ENCODE results near the gene ATXN7L2.

The ATXN7L2 gene

DNA sequence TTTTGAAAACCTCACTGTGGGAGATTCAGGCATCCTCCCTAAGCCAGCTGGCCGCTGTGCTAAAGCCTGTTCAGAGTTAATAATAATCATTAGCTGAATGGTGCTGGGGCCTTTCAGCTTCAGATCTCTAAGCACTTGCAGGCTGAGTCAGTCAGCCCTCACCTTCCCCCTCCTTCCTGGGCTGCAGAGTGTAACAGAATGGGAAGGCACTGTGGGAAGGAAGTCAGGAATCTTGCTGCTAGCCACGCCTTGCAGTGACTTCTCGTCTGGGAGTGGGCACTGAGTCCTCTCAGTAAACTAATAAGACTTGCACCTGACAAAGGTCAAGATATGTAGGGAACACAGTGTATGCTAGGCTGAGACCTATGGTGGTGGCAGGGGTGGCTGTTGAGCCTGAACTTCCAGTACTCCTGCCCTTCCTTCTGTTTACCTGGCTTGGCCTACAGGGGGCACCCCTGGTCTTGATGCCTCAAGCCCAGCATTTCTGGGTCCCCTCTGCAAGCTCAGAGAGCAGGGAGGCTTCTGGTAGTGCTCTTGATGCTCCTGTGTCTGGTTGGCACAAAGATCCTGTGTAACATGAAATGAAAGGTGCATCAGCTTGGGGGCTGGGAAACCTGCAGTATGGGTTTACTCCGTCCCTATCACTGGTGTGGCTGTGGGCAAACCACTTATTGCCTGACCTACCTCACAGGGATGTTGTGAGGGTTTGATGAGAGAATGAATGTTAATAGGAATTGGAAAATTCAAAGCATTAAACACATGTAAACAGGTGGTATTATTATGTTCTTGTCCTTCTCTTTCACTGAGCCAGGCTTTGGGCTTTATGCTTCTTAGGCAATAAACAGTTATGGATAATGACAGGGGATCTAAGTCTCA lies 16.2 kb downstream of the ATXN7L2 start:
- peak; percentile 58 for DNase-seq

GRCh38 chr1:109500941-109501381 lies 17.3 kb downstream of the ATXN7L2 start:
- DNase-seq, result no peak

- DNase-seq, result no peak
These were observed 18.1 kb downstream of the ATXN7L2 start for GRCh38 chr1:109501644-109502363.

DNA sequence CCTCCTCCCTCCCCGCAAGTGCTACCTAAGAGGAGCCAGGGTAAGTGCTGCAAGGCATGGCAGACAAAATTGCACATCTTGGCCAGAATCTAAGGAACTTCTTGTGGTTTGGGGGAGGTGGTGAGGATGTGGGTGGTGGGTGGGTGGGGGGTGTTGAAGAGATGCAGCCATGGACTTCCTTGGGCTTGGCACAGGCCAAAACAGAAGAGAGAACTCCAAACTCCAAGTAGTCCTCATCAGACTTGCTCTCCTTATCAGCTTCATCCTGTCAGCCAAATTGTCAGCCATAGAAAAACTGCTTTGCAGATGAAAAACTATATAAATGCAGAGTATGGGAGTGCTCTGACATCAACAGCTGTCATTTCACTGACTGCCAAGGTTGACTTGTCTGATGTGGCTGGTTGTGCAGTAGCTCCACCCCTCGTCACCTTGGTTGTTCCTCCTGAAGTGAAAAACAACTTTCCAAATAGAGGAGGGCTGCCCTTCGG lies 18.7 kb downstream of the ATXN7L2 start:
- peak; percentile 82 for DNase-seq

GRCh38 chr1:109503935-109504334 lies 20.2 kb downstream of the ATXN7L2 start:
- no peak for DNase-seq

DNA sequence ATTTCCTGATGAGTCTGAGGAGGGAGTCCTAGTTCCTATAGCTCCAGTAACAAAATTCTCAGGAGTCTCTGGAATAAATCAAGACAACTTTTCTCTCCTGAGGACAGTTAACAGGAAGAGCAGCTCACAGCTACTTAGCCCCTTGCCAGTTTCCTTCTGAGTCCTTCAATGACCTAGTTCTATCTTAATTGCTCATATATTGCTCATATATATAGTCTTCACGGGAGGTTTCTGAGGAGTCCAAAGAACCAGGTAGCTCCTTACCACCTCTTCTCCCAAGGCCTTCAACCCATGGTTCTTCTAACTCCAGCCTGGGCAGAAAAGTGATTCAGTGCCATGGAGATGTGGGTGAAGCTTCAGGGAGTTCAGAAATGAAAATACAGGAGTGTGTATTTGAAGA lies 21.3 kb downstream of the ATXN7L2 start:
- DNase-seq, result no peak

DNA sequence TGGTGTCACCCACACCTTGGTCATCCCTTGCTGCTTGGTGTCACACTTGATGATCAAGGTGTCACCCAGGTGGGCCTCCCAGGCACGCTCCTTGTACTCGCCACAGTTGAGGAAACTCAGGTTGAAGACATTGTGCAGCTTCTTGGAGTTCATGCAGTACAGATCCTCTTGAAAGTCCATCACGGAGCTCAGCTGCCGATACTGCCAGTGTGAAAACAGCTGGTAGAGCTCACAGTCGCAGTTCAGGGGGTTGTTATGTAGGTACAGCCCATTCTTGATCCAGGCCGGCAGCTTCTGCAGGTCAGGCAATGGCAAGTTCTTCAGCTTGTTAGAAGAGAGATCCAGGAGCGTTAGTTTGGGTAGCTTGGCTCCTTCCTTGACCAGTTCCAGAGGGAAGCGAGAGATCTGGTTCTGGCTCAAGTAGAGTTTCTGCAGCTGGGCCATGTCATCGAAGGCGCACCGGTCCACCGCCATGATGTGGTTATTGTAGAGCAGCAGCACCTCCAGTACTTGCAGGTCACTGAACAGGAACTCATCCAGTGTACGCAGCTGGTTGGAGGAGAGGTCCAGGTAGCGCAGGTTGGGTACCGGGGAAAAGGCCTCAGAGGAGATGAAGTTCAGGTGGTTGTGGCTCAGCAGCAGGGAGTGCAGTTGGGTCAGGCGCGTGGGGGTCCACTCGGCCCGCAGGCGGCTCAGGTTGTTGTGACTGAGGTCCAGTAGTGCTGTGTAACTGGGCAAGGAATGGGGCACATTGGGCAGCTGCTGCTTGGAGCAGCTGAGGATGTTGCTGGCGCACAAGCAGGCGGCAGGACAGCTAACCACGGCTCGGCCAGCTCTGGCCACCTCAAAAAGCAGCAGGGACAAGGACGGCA lies 24.5 kb downstream of the ATXN7L2 start:
- DNase-seq, result no peak

- DNase-seq, result no peak
These were observed 25.1 kb downstream of the ATXN7L2 start for GRCh38 chr1:109508873-109509175.

DNA sequence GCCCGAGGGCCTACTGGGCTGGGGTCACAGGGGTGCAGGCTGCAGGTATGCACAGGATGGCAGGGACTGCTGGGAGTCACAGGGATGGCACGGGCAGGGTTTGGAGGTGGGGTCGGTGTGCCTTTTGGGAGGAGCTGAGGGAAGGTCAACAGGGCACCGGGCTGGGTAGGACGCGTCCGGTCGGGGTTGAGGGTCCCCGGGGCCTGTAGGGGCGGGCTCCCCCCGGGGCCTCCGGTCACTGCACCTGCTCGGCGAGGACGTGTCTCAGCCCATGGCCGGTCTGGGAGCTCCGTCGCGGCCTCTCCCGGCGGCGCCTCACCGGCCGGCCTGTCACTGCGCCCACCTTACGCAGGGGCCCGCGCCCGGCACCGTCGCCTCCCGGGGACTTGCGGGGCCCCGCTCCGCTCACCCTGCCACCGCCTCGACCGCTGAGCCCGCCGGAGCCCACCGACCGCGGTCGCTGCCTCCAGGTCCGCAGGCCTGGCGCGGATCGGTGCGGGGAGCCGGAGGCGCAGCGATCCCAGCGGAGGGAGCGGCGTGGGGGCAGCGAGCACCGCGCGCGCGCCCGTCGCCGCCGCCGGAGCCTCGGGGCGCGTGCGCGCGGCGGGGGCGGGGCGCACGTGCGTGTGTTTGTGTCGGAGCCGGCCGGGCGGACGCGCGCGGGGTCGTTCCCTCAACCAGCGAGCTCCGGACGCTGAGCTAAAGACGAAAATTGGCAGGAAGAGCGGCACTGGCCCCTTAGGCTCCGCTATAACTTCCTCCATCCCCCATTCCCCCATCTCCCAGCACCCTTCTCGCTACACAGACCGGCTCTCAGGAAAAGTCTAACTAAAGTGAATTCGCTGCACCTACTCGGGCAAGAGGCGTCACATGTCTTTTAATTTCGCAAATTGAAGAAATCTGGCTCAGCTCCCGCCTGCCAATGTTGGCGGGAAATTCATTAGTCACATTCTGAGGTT lies 25.8 kb downstream of the ATXN7L2 start, which contains the start of gene AMIGO1:
TSS of gene AMIGO1 (minus strand) at position 552 of the 959 bp plus-strand sequence. CDS start 815 bp downstream, outside the sequence.
- peak; percentile 58 for DNase-seq

- DNase-seq, result no peak
These were observed 29.5 kb downstream of the ATXN7L2 start for GRCh38 chr1:109513110-109513710.

GRCh38 chr1:109514846-109515245 lies 31.1 kb downstream of the ATXN7L2 start:
- no peak for DNase-seq

GRCh38 chr1:109516872-109517271 lies 33.2 kb downstream of the ATXN7L2 start:
- no peak for DNase-seq

GRCh38 chr1:109517337-109517736 lies 33.6 kb downstream of the ATXN7L2 start:
- no peak for DNase-seq

- no peak for DNase-seq
These were observed 37.6 kb downstream of the ATXN7L2 start for GRCh38 chr1:109521002-109521951.

GRCh38 chr1:109522026-109522425 lies 38.3 kb downstream of the ATXN7L2 start:
- DNase-seq, result no peak

- no peak for DNase-seq
These were observed 40.0 kb downstream of the ATXN7L2 start for GRCh38 chr1:109523706-109524105.

DNA sequence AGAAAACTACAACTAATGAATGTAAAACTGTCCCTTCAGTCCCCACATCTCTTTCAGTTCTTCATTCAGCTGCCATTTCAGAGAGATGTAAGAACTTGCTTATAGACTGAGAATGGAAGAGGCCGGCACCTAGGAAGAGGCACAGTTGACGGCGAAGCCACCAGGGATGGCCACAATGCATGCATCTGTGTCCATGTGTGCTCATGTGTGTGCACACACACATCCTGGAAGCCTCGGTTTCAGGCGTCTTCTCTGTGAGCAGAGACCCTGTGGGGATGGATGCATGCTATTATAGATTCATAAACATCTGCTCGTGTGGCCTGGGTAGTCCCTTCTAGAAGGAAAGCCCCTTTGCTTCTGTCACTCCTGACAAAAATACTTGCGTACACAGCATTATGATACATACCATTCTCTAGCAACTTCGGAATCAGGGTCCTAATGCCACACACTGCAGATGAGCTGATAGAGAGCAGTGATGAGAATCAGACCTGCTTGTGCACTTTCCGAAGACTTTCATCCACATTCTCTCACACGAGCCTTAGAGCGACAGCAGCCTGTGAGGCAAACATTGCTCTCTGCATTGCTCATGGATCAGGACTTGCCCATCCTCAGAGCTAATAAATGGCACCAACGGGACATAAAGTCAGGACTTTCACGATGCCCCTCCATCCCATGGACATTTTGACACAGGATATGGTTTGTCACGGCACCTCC lies 43.5 kb downstream of the ATXN7L2 start:
- no peak for DNase-seq

DNA sequence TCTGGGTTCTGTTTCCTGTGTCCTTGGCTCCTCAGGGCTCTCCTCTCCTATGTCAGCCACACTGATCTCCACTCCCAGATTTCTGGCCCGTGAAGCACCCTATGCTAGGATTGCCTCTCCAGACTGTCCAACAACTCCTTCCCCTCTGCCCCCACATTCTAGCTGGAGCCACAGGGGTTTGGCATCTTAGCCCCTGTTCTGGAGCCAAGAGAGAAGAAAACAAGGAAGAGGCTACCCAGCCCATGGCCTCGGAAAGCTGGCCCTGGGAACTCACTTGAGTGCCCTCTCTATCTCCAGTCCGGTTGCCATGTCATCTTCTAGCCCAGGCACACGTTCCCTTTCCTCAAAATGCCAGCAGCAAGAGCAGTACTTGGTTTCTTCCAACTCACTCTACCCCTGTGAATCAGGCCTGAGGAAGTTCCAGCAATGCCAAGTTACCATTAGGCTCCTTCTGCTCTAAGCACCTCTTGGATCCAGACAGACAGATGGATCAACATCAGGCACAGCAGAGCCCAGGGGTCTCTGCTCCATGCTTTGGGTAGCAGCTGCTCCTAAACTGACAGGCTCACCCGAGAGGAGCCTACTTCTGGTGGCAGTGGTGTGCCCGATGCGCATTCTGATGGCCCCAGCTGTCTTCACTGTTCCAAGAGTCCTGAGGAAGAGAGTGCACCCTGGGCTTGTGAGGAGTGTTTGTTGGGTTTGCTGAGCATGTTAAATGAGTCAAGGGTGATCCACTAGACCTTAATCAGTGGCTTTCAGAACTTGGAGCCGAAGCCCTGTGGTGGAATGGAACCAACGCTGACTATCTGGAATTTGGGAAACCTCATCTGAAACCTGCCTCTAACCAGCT lies 44.4 kb downstream of the ATXN7L2 start:
- no peak for DNase-seq
